Middle frontal gyrus (tissue), 1 donor: ENCODE data around the gene CTXND1.

ENCODE experiments used
- DNase-seq: peaks from one replicate; pipeline ENCODE4 v3.0.0-alpha.2; 2015; ENCODE audit warnings: low spot score; ENCODE audit errors: extremely low spot score

The CTXND1 gene

GRCh38 chr15:80259942-80260510 lies 8.0 kb upstream of the CTXND1 start:
- DNase-seq, result no peak

DNA sequence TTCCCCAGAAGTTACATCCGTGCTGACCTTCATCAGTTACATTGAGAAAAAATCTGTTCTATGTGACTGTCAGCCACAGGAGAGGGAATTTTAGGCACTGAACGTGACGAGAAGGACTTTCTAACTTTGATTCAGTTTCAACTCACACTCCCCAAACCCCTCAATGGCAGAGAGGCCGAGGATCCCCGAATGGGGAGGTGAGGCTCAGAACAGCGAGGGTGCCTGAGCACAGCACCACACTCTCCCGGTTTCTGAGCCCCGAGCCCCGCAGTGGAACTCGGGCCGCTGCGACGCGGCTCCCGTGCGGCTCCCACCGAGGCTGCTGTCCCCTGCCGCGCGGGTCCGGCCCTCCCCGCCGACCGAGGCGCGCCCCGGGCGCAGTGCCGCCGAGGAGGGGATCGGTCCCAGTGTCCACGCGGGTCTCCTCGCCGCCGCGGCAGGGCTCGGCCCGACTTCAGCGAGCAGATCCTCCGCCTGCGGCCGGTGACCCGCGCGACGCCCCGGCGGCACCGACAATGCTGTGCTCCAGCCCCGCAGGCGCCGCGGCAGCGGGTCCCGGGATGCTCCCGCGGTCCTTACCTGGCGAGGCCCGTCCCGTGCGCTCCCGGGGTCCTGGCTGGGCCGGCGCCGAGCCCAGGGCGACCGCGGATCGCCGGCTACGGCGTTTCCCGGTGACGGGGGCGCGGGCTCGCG lies 439 bp downstream of the CTXND1 start:
- no peak for DNase-seq

- DNase-seq, result no peak
Observed at GRCh38 chr15:80250614-80251427, 1.2 kb downstream of the CTXND1 start.

DNA sequence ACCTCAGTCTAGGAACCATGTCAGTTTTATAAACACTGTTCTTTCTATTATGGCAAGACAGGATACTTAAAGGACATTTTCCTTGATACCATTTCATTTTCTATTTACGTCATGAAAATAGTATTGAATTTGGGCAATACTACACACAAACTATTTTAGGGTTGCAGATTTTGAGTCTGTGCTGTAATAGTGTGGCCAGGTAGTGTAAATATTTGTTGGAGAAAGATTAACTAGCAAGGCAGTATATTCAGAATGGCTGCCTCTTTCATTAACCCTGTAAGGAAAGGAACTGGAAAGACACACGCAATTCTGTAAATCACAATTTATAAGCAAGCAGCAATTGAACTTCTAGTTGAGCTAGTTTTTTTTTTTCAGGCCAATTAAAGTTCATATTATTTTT lies 2.0 kb downstream of the CTXND1 start:
- no peak for DNase-seq

GRCh38 chr15:80247320-80247719 lies 4.7 kb downstream of the CTXND1 start:
- no peak for DNase-seq

GRCh38 chr15:80246425-80246894 lies 5.6 kb downstream of the CTXND1 start:
- no peak for DNase-seq

- DNase-seq, result no peak
Observed at GRCh38 chr15:80242802-80243201, 9.2 kb downstream of the CTXND1 start.

DNA sequence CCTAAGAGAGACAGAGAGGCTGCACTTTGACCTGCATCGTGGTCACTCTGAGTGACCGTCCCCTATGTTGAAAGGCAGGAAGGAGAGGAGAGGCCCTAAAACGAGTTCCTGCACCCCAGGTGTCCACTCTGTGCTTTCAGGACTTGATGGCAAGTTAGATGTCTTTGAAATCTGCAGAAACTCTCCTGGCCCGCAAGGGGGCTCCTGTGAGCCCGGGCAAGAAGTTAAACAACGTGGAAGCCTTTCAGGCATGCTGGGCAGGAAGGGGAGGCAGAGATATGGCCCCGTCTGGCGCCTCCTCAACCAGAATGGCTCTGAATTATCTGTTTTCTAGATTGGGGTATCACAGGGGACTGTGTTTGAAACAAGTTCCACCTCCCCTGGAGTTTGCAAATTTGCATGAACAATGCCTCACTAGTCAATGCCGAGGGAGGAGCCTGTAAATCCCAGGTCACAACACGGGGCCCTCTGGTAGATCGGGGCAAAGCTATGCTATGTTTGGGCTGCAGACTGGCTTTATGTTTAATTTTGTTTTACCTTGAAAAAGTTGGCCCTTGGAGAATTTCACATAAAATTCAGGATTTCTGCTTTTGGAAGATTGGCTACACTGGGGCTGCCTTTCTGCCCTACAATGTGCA lies 9.8 kb downstream of the CTXND1 start:
- DNase-seq, result no peak

DNA sequence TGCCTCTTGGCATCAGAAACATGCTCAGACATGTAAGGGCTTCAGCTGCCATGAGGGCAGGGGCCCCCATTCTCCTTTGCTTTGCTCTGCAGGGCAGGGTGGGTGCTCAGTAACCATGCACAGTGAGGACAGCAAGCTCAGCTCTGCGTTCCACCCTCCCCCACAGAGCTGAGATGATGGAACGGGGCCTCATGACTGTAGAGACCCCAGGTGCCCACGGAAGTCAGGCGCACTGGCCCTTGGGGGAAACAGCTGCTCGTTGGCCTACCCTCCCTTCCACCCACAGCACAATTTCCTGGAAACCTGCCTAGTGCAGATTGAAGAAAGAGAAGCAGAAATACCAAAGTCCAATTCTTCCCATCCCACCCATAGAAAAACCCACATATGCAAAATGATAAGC lies 10.5 kb downstream of the CTXND1 start:
- DNase-seq, result no peak

DNA sequence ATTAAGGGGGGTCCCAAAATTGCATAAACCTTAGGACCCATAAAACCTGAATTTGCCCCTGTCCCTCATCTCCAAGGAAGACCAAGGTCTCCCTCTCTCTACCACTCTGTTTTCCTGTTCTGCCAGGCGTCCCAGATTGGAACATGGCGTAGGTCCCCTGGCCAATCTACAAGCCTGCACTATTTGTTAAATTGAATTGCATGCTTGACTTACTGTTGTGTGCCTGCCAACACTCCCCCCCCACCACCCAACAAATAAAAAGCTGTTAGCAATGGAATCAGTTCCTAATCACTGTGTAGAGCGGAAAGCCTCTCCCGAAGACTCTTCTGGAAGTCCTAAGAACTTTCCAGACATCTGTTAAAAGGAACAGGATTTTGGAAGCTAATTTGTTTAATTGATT lies 11.7 kb downstream of the CTXND1 start:
- DNase-seq, result no peak

- DNase-seq, result no peak
Observed at GRCh38 chr15:80234883-80235282, 17.1 kb downstream of the CTXND1 start.

- DNase-seq, result no peak
Observed at GRCh38 chr15:80233581-80233980, 18.4 kb downstream of the CTXND1 start.

GRCh38 chr15:80231371-80231770 lies 20.6 kb downstream of the CTXND1 start:
- DNase-seq, result no peak

DNA sequence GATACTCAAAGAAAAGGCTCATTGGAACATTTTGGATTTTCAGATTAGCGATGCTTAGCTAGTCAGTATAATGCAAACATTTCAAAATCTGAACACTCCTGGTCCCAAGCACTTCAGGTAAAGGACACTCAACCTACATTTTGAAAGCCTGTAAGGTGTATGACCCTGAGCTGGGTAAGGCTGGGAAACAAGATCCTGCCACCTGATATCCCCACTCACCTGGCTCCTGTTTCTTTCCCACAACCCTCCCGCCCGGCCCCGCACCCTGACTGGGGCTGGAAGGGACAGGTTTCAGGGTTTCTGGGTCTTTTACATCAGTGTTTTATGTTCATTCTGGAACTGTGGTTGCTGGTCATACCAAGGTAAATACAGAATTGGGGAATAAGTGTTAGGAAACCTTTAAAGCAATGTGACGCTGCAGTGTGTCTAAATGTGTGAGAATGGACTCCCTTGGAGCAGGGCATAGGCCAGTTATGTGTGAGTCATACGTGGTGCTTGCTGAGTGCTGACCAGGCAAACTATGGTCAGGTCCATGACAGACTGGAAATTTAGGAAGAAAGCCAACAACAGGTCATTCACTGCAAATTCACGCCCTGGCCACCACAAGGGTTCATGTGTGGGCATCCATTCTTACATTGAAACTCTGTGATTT lies 22.9 kb downstream of the CTXND1 start:
- no peak for DNase-seq

- DNase-seq, result no peak
Observed at GRCh38 chr15:80219955-80220354, 32.1 kb downstream of the CTXND1 start.

GRCh38 chr15:80217327-80217900 lies 34.6 kb downstream of the CTXND1 start:
- DNase-seq, result no peak

- DNase-seq, result no peak
Observed at GRCh38 chr15:80216911-80217310, 35.1 kb downstream of the CTXND1 start.

DNA sequence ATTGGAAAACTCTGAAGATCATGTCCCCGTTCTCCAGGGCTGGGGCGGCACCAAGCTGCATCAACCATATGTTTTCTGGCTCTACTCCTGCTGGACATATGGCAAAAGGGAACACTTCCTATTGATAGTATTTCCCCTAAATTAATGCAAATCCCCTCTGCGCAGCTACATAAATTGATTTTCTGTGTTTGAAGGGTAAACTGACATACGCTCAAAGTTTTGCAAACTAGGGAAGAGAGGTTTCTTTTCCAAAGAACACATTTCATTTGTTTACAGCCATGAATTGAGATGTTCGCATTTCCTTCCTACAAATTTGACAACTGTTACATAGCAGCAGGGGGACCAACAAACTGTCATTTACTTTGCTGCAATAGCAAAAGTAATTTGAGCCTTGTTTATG lies 35.9 kb downstream of the CTXND1 start:
- no peak for DNase-seq

GRCh38 chr15:80214910-80215309 lies 37.1 kb downstream of the CTXND1 start:
- DNase-seq, result no peak

DNA sequence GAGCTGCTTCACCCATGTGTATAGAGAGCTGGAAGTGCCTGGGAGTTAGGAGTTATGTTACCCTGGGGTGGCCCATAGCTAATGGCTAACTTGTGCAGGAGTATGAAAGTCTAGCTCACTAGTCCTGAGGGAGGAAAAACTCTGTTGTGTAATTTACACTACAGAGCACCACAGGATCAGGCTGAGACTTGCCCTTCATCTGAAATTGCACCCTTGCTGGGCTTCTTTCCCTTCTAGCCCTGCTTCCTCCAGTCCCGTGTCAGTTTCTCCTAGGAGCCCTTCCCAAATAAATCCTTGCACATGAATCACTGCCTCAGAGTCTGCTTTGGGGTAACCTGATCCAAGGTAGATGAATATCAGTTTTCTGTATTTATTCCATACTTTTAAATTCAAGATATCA lies 40.0 kb downstream of the CTXND1 start:
- DNase-seq, result no peak
